Stimulated activated CD8-positive, alpha-beta memory T cell treated with anti-CD3 and anti-CD28 coated beads, Interleukin-4, amount 100 ng/mL, for 1 hour (primary cell): ENCODE measurements around the gene PARP3.

Source experiments
- DNase-seq, 2 donors: peaks; one replicate each; pipeline ENCODE4 v3.0.0-alpha.2; 2020; ENCODE audit warnings: low read depth in 2 of 2, low spot score in 1 of 2

PARP3 gene

DNA sequence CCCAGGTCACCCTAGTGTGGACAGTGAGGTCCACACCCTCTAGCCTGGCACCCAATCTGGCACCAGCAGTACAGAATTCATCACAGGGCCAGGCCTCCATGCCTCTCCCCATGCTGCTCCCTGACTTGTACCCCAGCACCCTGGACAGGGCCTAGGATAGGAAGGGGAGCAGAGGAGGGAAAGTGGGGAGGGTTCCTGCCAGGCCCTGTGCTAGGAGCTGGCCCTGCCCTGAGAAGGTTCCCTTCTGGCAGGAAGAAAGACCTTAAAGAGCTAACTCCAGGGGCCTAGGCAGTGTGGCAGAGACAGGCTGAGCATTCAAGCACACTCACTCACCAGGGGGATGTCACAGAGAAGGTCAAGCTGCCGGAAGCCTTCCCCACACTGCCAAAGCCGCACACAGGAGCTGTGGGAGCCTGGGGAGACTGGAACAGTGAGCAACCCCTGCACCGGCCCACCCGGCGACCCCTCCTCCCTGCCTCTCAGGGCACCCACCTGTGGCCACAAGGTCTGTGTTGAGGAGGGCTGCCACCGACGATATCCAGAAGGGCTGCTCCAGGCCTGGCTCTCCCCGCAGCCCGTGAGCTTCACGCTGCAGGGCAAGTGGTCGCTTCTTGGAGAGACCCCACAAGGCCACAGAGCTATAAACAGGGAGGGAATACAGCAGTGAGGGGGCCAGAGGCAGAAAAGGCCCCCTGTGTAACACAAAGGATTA lies 7.9 kb upstream of the PARP3 start:
- DNase-seq: no peak

DNA sequence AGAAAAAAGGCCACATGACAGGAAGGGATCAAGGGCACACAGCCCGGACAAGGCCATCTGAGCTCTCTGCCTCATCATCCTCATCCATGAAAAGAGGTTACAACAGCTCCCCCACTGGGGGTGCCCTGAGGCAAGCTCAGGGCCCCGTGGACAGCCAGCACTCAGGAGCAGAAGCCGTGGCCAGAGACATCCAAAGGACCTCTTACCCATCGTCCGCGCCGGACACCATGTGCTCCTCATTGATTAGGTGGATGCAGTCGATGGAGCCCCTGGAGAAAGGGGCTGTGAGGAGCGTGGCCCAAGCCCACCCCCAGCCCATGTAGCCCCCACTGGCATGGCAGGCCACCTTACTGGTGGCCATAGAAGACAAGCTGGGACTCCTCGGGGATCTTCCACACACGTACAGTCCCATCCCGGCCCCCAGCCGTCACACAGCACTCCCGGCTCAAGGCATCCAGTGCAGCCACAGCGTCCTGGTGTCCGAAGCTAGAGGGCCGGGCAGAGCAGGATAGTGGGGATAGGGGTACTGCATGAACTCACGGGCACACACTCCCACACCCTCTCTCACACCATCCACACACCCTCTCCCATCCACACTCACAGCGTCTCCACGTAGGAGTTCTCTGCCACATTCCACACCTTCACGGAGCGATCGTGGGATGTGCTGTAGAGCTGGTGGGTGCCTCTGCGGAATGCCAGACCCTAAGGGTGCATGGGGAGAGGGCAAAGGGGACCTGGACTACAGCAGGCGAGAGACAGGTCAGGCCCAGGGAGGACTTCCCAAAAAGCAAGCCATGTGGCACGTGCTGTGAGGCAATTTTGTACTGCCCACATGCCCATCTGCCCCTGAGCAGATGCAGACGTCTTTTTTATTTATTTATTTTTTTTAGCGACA lies 6.9 kb upstream of the PARP3 start:
- DNase-seq: no peak

DNA sequence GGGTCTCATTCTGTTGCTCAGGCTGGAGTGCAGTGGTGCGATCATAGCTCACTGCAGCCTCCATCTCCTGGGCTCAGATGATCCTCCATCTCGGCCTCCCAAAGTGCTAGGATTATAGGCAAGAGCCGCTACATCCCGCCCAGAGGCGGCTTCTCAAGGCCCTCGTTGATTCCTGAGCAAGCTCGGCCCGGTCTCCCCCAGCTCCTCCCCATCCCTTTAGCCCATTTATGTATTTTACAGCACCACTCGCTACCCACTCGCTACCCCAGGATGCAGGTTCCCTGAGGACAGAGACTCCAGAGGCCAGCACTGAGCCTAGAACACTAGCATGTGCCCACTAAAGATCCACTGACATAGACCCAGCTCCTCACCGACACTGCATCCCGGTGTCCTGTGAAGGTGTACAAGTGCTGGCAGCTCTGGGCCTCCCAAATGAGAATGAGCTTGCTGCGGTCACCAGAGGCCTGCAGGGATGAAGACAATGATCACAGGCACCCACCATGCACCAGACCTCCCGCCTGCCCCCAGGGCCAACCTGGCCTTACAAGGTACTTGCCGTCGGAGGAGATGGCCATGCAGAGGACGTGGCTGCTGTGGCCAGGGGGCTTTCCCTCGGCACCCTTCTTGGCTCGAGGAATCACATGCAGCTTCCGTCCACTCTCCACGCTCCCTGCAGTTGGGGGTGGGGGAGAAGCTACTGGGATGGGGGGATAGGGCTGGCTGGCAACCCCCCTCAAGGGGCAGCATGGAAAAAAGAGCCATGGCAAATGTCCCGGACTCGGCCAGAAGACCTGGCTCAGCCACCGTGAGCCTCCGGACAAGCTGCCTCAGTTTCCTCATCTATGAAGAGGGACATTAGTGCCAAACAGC lies 6.0 kb upstream of the PARP3 start:
- DNase-seq: no peak

DNA sequence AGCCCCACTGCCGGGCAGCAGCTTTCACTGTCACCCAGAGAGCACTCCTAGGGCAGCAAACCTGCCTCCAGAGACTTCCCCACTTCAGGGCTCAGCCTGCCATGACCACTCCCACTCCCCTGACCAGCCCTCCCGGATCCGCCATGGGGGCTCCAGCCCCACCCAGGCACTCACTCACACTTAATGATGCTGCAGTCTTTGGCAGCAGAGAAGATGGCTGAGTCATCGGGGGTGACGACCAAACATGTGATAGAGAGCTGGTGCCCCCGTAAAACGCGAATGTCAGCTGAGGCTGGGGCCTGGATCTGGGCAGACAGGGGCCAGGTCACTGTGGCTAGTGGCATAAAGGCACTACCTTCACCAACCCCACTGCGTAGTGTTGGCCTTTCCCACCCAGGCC lies 5.1 kb upstream of the PARP3 start:
- DNase-seq: no peak

DNA sequence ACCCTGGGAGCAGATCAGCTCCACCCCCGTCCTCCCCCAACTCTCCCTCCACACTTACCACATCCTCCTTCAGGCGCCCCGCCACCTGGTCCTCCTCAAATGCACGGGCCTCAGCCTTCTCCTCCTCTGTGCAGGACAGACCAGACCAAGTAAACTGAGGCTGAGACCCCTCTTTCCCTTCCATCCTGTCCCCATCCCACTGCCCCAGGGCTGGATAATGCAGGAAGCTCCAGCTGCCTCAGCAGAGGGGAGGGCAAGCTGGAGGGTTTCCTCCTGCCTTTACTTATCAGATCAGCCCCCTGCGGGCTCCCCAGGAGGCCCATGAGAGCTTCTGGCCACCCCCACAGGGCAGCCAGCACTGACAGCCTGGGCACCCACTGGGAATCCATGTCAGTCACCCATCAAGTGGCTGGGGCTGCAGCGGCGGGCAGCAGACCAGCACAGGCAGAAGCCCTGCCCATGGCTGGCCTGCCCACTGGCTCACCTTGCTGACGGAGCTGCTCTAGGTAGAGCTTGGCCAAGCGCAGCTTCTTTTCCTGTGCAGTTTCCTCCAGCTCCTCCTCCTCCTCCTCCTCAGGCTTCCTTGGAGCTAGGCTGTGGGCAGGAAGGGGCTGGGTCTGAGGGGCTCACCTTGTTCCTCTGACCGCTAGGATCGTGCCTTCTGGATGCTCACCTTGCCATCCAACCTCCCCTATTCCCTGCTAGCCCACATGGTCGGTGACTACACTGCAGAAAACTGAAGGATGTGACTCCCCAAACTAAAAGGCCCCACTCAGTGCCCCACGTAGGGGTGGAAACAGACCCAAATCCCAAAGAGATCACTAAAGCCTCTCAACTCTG lies 4.3 kb upstream of the PARP3 start:
- no peak for DNase-seq

DNA sequence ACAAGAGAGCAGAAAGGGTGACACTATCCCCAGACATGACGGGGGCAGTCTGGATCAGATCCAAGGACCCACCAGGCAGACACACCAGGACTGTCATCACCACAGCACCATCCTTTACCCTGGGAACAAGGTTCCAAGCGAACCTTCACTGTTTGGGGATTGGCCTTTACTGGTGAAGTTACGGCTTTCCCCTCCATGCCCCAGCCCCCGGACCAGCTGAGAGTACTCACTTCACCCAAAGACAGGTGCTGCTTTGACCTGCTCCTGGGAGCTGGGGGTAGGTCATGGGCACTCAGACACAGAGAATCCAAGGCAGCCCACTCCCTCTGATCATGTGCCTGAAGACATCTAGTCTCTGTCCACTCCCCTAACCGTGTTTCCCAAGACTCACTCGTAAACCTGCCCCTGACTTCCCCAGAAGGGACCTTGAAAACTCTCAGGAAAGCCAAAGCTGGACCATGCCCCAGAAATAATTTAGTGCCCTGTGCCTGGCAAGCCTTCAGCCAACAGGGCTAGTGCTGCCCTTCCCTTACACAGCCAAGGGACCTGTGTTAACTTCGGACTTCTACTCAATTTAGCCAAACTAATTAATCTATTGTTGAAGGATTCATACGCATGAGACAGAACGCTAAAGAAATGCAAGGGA lies 3.3 kb upstream of the PARP3 start:
- no peak for DNase-seq

DNA sequence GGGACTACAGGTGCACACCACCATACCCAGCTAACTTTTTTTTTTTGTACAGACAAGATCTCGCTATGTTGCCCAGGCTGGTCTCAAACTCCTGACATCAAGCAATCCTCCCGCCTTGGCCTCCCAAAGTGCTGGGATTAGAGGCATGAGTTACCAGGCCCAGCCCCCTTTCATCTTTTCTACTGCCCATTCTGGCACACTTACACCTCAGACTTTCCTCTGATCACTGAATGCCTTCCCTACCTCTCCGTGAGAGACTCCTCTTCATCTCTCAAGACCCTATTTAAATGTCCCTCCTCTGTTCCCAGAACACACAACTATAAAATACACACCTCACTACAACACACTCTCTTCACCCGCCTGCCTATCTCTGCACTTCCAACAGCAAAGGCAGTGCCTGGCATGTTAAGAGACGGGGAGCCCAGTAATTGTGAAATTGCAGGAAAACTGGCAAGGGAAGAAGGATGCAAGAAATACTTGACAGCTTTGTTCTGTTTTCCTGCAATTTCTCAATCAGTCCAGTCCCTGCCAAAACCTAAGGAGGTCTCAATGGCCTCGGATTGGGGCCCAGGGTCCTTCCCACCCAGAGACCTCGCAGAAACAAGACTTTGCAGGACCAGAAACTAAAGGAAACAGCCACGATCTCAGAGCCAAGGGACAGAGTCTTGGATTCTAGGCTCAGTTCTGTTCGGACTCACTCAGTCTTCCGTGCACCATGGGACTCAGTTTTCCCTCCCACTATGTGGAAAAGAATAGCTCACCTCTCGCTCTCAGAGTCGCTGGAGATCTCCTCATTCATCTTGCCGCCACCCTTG lies 1.3 kb upstream of the PARP3 start:
- no peak for DNase-seq

DNA sequence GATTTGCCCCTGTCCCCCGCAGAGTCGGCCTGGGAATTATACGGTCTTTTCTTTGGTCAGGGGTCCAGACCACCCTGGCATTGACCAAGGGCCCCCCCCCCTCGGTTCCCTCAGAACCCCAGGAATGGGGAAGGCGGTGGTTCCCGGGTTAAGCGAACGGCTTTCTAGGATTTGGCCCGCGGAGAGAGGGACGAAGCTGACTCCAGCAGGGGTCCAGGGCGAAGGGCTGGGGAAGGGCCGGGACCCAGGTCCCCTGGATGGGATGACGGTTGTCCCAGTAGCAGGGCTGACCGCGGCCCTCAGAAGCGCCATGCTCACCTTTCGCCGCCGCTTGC lies 733 bp upstream of the PARP3 start:
- no peak for DNase-seq

DNA sequence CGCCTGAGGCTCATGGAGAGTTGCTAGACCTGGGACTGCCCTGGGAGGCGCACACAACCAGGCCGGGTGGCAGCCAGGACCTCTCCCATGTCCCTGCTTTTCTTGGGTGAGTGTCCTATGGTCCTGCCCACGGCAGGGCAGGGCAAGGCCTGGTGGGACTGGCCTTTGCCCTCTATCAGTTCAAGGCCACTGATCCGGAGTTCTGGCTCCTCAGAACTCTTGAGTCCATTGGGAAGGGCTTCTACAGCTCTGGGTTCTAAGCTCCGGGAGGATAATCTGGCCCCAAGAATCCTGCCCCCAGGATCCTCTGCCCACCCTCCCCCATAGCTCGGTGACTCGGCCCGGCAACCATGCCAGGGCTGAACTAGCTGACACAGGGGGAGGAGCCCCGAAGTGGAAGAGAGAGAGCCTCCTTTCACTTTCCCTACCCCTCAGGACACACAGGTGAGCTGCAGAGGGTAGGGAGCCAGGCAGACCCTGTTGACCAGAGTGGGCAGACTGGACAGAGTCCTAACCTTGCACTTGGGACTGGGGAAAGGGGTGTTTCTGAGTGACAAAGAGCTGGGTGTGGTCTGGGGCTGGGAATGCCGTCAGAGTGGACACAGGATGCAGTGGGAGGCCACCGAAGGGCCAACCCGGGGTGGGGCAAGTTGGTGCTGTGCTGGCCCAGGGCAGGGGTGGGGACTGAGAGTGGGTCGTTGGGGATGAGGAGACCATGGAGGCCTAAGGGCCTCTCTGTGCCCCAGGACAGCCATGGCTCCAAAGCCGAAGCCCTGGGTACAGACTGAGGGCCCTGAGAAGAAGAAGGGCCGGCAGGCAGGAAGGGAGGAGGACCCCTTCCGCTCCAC lies 664 bp downstream of the PARP3 start:
- DNase-seq: no peak

DNA sequence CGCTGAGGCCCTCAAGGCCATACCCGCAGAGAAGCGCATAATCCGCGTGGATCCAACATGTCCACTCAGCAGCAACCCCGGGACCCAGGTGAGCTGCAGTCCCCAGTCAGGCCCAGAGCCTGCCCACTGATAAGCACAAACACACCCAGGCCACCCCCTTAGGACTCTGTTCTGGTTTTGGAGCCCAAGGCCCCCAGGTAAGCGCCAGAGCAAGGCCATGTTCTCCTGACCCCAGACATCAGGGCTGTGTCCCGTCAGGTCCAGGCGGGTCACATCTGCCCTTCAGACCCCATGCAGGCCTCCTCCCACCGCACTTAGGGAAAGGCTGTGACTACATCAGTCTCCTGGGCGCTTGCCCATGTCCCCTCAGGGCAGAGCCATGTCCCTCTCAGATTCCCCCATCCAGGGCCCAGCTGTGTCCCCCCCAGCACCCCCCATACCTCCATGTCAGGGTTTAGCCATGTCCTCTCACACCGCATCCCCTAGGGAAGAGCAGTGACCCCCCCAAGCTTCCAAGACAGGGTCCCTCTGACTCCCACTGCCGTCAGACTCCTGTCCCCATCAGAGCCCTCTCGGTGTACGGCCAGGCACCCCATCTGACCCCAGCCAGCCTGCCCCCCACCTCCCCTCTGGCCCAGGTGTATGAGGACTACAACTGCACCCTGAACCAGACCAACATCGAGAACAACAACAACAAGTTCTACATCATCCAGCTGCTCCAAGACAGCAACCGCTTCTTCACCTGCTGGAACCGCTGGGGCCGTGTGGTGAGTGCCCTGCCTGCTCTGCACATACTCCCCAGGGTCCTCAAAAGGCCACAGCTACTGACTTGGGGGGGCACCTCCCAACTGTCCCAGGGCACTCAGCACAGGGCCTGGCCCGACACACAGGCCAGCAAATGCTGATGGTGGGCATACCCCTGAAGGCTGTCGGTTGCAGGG lies 1.6 kb downstream of the PARP3 start:
- DNase-seq: no peak

DNA sequence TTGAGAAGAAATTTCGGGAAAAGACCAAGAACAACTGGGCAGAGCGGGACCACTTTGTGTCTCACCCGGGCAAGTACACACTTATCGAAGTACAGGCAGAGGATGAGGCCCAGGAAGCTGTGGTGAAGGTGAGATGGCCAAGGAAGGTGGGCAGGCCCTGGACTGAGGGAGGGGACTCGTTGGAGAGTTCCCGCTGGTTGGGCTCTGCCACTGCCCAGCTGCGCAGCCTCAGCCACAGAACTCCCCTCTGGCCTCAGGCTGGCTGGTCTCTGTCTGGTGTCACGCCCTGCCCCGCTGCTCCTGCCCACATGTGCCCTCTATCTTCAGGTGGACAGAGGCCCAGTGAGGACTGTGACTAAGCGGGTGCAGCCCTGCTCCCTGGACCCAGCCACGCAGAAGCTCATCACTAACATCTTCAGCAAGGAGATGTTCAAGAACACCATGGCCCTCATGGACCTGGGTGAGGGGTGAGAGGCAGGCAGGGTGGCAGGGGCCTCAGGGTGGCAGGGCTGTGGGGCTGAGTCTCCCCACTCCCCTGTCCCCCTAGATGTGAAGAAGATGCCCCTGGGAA lies 2.4 kb downstream of the PARP3 start:
- no peak for DNase-seq

DNA sequence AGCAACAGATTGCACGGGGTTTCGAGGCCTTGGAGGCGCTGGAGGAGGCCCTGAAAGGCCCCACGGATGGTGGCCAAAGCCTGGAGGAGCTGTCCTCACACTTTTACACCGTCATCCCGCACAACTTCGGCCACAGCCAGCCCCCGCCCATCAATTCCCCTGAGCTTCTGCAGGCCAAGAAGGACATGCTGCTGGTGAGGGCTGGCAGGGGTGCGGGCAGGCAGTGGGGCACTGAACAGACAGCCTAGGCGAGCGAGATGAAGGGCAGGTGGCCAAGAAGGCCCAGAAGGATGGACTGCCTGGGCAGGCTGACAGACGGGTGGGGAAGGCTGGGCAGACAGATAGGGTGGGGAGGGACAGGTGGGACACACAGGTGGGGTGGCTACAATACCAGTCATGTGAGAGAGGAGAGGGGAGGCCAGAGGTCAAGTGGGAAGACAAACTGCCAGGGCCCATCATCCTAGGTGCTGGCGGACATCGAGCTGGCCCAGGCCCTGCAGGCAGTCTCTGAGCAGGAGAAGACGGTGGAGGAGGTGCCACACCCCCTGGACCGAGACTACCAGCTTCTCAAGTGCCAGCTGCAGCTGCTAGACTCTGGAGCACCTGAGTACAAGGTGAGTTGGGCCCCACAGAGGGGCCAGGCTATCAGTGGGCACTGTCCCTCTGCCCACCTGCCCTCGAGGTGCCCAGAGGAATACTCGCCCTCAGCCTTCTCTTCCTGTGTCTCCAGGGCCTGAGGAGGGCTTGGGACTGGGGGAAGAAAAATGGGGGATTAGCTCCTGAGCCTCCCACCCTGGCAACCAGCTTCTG lies 3.1 kb downstream of the PARP3 start:
- no peak for DNase-seq

DNA sequence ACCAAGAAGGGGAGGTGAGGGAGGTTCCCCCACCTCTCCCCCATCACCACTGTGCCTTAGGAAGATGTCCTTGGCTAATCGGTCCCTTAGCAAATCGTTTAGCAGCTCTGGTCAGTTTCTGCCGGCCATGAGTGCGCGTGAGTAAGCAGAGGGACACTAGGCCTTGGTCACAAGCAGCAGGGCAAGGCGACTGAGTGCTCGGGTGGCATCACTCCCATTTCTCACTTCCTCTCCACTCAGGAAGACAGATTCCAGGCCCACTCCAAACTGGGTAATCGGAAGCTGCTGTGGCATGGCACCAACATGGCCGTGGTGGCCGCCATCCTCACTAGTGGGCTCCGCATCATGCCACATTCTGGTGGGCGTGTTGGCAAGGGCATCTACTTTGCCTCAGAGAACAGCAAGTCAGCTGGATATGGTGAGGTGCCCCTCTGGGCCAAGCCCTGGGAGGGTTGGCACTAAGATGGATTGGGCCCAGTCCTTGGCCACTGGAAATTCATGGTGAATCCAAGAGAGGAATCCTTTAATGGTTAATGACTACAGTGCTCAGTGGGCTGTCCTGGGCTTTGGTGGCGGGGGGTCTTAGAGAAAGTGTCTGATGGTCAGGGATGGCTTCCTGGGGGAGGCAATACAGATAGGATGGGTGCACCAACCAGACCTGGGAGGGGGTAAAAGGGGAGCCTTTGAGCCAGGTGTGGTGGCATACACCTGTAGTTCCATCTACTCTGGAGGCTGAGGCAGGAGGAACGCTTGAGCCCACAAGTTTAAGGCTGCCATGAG lies 4.0 kb downstream of the PARP3 start:
- no peak for DNase-seq

DNA sequence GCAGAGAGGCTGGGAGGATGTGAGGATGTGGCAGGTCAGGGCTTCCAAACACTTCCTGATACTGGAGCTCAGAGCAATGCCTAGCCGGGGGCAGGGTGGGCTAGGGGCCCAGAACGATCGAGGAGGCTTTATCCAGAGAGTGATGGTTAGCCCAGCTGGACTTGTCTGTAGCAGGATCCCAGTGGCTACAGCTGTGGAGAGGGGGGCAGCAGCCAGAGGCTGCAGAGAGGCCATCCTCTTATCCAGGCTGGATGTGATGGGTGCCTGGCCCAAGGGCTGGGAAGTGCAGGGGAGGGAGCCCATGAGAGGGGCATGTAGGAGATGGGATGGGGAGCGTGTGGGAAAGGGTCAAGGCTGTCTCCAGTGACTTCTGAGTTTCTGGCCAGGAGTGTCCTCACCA lies 4.6 kb downstream of the PARP3 start:
- no peak for DNase-seq

DNA sequence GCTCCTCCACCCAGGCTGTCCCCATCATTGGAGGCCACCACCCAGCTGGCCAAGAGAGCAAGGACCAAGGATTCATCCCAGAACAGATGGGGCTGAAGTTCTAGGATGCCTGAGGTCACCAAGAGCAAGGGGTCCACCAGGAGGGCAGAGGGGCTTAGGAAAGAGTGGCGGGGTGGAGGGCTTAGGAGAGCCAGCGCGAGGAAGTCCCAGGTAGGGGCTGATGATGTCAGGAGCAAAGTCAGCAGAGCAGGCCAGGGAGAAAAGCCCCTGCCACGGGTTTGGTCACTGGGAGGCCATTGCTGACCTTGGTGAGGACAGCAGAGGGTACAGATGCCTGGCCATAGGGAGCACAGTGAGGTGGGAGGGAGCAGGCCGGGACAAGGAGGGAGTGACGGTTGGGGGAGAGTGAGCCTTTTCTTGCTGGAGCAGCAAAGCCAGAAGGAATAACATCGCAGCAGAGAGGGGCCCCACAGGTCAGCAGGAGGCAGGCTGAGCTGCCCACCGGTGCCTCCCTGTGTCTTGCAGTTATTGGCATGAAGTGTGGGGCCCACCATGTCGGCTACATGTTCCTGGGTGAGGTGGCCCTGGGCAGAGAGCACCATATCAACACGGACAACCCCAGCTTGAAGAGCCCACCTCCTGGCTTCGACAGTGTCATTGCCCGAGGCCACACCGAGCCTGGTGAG lies 5.2 kb downstream of the PARP3 start:
- no peak for DNase-seq
